SK-N-DZ (cell line): ENCODE results near the gene SCPEP1. TPM values are rescaled to one million over a fixed set of nuclear protein-coding genes. Genes with fewer than 3 reads are reported as not detected.
A peak's percentile ranks its signal among the peaks of the same experiment; 100 is the strongest.
"Not testable (repeated sequence)": the region's sequence is repeated elsewhere in the genome, so short reads cannot be mapped to it uniquely, and the experiment has no call there.

Experiments
- DNase-seq: peaks from one replicate; pipeline ENCODE4 v3.0.0-alpha.2; 2015; ENCODE audit warnings: low spot score
- polyA plus RNA-seq, 2 experiments: library from polyadenylated mRNA; depleted of rRNA; stranded (reverse); fragments of >200 nt; gene quantifications; 2 replicates each; pipeline ENCODE4 v1.2.3, GENCODE V29; 2014

SCPEP1 gene, protein sequence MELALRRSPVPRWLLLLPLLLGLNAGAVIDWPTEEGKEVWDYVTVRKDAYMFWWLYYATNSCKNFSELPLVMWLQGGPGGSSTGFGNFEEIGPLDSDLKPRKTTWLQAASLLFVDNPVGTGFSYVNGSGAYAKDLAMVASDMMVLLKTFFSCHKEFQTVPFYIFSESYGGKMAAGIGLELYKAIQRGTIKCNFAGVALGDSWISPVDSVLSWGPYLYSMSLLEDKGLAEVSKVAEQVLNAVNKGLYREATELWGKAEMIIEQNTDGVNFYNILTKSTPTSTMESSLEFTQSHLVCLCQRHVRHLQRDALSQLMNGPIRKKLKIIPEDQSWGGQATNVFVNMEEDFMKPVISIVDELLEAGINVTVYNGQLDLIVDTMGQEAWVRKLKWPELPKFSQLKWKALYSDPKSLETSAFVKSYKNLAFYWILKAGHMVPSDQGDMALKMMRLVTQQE
- 22.5 and 27.0 TPM in 2 replicates for polyA plus RNA-seq (2014; cell fraction: cytosol; rRNA removed)
- polyA plus RNA-seq (2014; cell fraction: nucleus; rRNA removed) = 14.8 and 23.2 TPM in 2 replicates

DNA sequence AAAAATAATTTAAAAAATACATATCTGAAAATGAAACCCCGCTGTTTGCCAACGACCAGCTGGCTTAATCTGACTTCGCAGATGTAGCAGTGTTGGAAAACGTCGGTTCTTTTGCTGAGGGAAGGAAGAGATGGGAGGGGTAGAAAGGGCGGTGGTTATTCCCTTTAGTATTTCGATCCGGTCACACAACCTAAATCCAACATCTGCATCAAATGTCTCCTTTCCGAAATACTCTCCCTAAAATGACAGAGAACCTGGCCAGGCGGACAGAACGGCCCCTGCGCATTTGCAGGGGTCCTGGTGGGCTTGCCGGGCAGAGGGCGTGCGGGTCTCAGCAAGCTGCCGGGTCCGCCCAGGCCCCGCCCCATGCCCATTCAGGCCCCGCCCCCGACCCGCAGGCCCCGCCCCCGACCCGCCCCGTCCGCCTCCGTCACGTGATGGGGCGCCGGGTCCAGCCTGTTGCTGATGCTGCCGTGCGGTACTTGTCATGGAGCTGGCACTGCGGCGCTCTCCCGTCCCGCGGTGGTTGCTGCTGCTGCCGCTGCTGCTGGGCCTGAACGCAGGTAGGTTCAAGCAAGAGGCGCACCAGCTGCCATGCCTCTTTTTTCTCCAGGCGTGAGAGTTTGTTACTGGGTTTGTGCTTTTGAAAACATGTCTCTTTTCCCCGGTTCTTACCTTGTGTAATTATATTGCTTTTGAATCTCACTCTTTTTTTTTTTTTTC lies at the start of gene SCPEP1:
SCPEP1 (plus strand) TSS at position 459 of the 723 bp plus-strand sequence; CDS start at position 488, 29 bp downstream.
- DNase-seq = peak; percentile 89

DNA sequence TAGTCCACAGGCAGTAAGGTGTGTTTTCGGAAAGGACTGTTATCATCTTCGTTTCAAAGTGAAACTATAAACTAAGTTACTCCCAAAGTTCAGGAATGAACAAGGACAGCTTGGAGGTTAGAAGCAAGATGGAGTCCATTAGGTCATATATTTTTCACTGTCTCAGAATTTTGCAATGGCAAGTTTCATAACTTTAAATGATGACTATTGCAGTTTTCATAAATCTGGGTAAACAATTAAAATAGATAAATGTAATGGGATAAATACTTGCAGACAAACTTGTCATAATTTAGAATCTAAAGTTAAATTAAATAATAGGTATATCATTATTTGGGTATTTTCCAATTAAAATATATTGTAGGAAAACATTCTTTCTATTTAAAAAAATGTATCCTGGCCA lies 49.3 kb upstream of the SCPEP1 start:
- no peak for DNase-seq

DNA sequence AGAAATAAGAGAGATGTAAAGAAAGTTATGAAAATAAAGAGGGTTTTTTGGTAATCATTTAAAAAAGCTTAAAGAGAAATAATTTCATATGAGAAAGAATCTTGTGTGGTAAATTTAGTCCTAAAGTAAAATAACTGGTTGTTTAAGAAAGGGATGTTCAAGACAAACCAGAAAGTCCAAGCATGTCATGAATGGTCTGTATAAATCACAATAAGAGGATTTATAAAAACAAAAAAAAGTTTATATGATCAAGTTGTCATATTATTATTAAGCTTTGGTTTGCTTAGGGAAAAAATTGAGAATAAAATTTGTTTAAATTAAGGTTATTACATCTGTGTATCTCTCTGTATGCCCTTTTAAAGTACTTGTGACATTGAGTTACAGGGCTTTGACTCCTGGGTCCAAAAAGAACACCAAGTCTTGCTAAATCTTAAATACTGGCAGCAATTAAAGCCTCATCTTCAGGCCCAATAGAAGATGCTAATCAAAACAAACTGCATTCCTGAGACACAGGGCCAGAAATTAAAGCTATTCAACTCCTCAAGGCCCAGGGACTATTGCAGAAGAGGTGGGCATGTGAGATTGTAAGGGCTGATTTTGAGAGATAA lies 48.5 kb upstream of the SCPEP1 start:
- DNase-seq = no peak

DNA sequence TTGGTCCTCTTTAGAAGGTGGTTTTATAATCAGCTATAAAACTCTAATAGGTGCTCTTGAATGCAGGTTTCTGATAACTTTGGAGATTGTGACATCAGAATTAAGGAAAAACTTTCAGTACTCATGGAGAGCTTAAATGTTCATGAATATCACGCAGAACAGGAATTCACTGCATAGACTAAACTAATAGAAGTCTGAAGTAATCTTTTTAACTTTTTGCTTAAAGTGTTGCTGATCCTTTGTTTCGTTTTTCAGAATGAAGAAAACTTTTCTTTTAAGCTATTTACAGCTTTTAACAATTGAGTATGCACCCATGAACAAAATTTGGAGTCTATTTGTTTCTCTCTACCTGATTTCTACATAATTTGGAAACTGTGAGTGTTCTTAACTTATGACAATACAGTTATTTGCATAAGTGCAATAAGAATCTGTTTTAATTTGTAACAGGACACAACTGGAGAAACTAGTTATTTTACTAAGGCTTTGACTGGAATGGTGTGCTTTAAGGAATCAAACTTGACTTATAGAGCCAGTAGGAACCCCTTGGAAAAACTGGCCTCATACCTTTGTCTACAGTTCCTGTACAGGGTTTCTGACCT lies 47.1 kb upstream of the SCPEP1 start:
- DNase-seq = no peak

DNA sequence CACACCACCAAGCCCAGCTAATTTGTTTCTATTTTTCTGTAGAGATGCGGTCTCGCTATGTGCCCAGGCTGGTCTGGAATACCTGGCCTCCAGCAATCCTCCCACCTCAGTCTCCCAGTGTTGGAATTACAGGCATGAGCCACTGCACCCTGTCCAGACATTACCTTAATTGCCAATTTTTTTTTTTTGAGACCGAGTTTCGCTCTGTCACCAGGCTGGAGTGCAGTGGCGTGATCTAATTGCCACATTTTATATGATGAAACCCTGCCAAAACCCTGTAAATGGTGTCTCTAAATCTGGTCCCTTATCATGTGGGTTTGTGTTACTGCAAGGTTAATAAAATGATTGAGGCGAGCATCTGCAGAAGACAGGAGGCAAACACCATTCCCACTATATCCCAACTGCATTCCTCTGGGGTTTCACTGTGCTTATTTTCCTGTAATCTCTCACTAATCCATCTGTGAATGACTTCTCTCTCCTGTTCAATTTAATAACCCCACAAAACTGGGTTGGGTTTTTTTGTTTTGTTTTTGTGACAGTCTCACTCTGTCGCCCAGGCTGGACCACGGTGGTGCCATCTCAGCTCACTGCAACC lies 44.7 kb upstream of the SCPEP1 start:
- DNase-seq = no peak

DNA sequence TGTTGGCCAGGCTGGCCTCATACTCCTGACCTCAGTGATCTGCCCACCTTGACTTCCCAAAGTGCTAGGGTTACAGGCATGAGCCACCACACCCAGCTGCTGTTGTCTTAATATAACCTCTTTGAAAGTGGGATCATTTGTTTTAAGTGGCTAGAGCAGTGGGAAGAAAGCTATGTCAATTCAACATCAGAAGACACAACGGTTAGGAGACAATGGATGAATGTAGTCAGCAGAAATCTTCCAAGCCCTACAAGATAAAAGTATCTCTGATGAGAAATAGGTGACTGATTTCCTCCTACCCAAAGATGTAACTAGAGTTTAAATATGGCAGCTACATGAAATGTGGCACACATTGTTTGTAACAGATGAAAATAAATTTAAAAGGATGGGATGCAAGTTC lies 44.1 kb upstream of the SCPEP1 start:
- no peak for DNase-seq

DNA sequence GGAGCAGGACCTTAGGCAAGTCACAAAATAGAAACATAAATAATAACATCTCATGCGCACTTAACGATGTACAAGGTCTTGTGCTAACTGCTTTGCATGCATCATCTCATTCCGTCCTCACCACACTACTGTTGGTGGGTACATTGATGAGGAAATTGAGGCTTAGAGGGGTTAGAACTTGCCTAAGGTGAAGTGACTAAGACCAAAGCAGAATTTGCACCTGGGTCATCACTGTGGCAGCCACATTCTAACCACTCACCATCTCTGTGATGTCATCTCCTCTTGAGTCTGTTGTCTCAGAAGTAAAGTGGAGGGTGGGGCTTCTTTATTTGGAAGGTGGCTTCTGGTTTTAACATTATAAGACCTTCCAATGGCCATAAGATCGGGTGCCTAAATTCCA lies 43.7 kb upstream of the SCPEP1 start:
- DNase-seq = no peak

DNA sequence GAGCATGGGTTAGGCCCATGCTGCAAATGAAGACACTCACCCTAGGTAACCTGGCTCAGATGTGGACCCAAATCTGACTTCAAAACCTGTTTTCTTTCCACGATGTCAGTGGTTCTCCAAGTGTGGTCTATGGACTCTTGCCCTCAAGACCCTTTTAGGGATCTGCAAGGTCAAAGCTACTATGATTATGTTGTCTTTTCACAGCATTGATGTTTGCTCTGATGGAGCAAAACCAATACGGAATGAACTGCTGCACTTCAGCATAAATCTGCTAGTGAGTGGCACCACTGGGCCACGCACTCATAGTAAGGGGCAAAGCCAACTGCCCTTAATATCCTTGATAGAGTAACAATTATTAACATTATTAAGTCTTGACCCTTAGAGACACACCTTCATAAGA lies 42.5 kb upstream of the SCPEP1 start:
- no peak for DNase-seq

DNA sequence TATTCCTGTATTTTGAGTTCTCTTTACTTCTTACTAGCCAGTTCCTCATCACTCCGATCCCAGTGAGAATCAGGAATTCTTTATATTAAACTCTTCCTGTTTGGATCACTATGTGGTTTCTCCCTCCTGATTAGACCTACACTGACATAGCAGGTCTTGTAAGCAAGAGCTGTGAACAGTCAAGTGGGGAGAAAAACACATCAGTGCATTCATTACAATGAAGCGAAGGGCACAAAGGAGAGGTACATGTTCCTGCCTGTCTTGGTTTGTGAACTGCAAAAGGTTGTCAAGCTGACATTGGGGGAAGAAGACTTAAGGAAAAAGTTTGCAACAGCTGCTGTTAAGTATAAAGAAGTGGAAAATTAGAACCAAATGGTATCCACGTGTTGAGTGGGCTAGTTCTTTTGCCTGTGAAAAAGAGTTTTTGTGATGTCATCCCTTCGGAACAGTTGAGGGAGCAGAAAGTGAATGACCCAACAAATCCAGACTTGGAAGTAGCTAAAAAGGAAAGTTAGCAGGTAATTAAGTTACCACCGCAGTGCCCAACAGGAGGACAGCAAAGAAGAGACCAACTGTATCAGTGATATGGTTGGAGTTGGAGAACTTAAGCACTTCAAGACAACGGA lies 41.1 kb upstream of the SCPEP1 start:
- no peak for DNase-seq

DNA sequence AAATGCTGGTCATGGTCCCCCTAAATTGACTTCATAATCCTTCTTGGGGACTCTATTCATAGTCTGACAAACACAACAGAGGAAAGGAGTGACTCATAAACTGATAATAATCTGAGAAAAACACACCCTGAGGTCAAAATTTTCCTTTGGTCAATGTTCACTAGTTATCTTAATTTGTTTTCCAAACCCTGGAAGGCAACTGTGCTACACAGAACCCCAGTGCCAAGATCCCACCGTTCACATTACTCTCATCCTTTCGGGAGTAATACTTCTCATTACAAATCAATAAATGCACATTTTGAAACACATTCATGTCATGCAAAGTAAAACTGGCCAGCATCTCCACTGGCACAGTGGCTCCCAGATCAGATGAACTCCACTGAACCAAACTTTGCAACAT lies 40.2 kb upstream of the SCPEP1 start:
- no peak for DNase-seq

DNA sequence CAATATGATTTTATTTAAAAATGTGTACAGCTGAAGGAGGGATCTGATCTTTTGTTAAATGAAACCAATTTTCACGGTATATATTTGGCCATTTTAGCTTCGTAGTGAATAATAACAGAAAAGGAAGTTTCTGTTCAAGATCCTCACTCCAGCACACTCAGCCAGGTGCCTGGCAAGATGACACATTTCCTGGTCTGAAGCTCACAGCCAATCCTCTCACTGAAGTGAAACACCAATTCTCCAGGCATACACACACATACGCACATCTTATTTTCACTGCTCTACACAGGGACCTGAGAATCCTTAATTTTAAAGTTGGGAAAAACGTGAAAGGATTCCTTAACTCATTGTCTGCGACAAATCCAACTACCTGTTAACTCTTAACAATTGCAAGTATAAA lies 39.7 kb upstream of the SCPEP1 start:
- not testable (repeated sequence) for DNase-seq

DNA sequence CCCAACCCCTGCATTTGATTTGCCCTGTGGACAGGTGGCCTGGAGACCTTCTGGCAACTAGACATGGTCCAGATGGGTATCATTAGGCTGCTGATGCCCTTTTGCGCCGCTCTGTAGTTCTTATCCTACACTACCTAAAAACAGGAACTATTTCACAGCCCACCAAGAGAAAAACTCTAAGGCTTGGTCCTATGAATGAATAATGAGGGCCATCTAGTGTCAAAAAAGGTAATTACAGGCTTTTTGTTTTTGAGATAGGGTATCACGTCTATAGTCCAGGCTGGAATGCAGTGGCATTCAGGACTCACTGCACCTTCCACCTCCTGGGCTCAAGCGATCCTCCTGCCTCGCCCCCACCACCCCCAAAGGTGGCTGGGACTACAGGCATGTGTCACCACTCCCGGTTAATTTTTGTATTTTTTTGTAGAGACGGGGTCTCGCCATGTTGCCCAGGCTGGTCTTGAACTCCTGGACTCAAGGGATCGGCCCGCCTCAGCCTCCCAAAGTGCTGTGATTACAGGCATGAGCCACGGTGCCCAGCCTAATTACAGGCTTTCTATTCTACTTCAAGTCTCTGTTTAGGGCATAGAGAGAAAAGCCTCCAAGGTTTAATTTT lies 38.0 kb upstream of the SCPEP1 start:
- DNase-seq = peak; percentile 70

DNA sequence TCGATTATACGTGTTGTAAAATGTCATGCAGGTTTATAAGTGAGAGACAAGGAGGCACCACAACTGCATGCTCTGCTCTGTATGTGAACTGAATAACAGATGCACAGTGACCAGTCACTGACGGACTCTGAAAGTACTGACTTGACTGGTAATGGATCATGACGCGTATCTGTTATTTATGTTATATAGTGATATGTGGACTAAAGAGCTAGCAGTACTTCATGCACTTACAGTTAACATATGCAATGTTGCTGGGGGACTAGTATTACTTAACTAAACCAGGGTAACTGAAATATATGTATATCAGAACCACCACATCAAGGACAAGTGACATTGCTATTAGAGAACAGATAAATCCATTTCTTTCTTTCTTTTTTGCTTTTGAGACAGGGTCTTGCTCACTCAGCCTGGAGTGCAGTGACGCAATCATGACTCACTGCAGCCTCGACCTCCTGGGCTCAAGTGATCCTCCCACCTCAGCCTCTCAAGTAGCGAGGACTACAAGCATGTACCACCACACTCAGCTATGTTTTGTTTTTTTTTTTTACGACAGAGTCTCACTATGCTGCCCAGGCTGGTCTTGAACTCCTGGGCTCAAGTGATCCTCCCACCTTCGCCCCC lies 34.3 kb upstream of the SCPEP1 start:
- DNase-seq = no peak

DNA sequence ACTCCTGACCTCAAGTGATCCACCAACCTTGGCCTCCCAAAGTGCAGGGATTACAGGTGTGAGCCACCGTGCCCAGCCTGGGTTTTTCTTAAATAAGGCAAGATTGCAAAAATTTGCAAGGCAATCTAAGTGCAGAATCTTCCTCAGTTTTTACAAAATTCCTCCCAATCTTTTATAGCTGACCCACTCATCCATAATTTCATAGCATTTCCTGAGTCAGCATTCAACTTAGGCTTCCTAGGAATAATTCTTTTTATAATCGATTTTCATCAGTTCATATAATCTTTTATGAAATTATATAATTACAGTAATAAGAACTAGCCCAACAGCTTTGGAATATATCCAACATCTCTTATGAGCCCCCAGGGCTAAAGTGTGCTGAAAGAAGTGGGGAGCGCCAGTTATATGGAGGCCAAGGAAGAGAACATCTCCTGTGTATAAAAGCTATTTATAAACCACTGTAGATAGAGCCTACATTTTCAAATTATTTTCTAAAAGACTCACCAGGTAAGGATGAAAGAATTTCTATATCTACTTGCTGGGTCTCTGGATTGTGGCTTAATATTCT lies 31.9 kb upstream of the SCPEP1 start:
- DNase-seq = no peak

DNA sequence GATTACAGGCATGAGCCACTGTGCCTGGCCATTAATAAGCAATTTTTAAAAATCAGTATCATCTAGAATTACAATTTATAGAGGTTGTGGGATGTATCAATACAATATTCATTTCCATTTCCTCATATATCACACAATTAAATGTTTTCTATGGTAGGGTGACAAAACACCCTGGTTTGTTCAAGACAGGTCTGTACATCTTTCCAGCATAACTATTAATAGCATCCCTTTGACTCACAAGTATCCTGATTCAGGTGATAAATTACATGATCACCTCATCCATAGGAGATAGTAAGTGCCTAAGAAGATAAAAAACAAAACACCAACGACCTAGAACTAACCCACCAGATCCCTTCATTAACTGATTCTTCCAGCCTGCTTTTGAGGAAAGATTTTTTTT lies 30.2 kb upstream of the SCPEP1 start:
- DNase-seq = no peak

DNA sequence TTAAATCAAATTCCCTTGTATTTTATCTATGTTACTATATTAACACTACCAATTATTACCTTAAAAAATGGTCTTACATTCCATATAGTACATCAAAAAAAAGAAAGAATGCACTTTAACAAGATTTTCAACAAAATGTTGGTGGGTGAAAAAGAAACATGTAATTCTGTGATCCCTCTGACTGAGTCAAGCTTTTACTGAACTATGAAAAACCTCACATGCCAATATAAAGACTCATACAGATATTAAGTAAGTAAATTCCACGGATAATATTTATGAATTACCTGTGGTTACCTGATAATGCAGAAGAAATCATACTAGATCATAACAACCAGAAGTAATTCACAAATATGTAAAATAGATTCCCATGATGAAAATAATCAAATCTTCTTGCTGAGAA lies 29.4 kb upstream of the SCPEP1 start:
- DNase-seq = no peak

DNA sequence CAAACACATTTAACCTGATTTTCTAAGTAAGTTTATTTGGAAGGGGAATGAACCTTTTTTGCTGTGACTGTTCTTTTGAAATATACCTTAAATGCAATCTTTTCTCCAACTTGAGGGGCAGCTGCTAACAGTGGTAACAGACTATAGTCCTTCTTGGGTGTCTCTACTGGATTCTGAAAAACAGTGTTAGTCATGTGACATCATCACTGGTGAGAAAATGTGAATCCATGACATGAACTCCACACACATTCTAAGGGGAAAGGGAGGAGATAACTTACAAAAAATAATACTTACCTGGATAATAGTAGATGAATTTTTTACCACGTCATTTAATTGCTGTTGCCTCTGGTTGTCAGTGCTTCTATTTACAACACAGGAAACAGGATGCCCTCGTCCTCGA lies 28.3 kb upstream of the SCPEP1 start:
- DNase-seq = no peak

DNA sequence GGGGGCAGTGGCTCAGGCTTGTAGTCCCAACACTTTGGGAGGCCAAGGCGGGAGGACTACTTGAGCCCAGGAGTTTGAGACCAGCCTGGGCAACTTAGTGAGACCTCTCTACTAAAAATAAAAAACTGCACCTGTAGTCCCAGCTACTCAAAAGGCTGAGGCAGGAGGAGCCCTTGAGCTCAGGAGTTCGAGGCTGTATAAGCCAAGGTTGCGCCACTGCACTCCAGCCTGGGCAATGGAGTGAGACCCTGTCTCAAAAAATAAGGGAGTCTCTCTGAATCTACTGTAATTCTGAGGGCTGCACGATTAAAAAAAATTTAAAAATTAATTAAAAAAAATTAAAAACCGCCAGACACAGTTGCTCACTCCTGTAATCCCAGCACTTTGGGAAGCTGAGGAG lies 20.9 kb upstream of the SCPEP1 start:
- no peak for DNase-seq

DNA sequence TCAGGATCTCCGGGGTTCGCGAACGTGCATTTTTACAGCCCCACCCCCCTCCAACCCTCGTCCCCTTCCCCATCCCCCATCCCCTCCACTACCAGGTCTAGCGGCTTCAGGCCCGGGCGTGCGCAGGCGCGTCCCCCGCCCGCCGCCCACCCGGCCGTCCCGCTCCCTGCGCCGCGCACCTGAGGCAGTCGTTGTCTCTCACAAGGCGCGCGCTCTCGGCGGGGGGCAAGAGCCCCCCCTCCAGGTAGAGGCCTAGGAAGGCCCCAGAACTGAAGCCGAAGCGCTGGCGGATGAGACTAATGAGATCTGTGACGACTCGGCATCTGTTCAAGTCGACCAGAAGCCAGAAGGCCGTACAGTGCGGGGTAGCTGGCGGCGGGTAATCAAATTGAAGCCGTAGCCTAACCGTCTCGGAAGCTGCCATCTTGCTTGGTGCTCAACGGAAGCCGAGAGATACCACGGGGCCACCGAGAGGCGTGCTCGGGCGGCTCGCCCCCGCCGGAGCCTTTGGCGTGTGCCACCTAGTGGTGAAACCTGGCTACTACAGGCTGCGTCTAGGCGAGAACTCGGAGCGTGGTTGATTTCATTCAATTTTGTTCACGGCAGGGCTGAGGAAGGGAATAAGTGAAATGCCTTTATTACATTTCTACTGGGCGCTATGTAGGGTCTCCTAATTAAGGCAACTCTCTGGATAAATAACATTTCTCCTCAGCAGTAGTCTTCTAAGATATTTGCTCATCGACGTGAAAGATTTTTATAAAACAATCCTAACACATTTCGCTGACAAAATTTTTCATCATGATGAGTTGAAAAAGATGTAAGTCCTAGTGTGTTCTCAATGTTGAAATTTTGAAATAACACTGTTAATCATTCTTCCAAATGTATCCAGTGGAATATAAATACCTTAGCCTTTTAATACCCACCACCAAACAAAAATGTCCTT lies 17.1 kb upstream of the SCPEP1 start, which contains the start of gene COIL:
COIL (minus strand) TSS at position 455 of the 943 bp plus-strand sequence; CDS start at position 424, 31 bp downstream.
- DNase-seq = peak; percentile 97
